H9 (cell line): Measurements from ENCODE around the gene CLK2. TPM values are rescaled to one million over a fixed set of nuclear protein-coding genes. Genes with fewer than 3 reads are reported as not detected.

Source experiments
- DNase-seq: peaks from one replicate; pipeline ENCODE4 v3.0.0-alpha.2; 2017
- H2AFZ ChIP-seq: one replicate; pipeline ENCODE4 v1.6.1; 2013; ENCODE audit warnings: mild to moderate bottlenecking, low read length, control low read depth, moderate library complexity
- H2AK5ac ChIP-seq: 2 replicates; pipeline ENCODE4 v1.6.1; 2013; ENCODE audit warnings: low read length, control low read depth, mixed read lengths; ENCODE audit not compliant: insufficient read length
- H2BK120ac ChIP-seq: one replicate; pipeline ENCODE4 v1.6.1; 2013; ENCODE audit warnings: low read depth, mild to moderate bottlenecking, low read length, control low read depth, inconsistent platforms; ENCODE audit not compliant: poor library complexity, severe bottlenecking
- H2BK12ac ChIP-seq: 2 replicates; pipeline ENCODE4 v1.6.1; 2013; ENCODE audit warnings: low read length, control low read depth, mixed read lengths, low read depth; ENCODE audit not compliant: insufficient read length
- H2BK15ac ChIP-seq: 2 replicates; pipeline ENCODE4 v1.6.1; 2013; ENCODE audit warnings: low read depth, low read length, control low read depth
- H2BK20ac ChIP-seq: one replicate; pipeline ENCODE4 v1.6.1; 2013; ENCODE audit warnings: low read depth, mild to moderate bottlenecking, low read length, control low read depth, inconsistent platforms; ENCODE audit not compliant: poor library complexity, severe bottlenecking
- H2BK5ac ChIP-seq: 2 replicates; pipeline ENCODE4 v1.6.1; 2013; ENCODE audit warnings: low read length, control low read depth, mixed read lengths; ENCODE audit not compliant: insufficient read length
- H3K14ac ChIP-seq: 2 replicates; pipeline ENCODE4 v1.6.1; 2013; ENCODE audit warnings: low read length, control low read depth; ENCODE audit not compliant: insufficient read depth
- H3K18ac ChIP-seq: 2 replicates; pipeline ENCODE4 v1.6.1; 2013; ENCODE audit warnings: low read depth, mild to moderate bottlenecking, mixed read lengths, low read length, control low read depth; ENCODE audit not compliant: insufficient read length
- H3K23ac ChIP-seq: 2 replicates; pipeline ENCODE4 v1.6.1; 2013; ENCODE audit warnings: low read length, control low read depth, mixed read lengths, low read depth; ENCODE audit not compliant: insufficient read length
- H3K23me2 ChIP-seq: 2 replicates; pipeline ENCODE4 v1.6.1; 2013; ENCODE audit warnings: low read depth, mild to moderate bottlenecking, mixed read lengths, low read length, control low read depth; ENCODE audit not compliant: insufficient read length, poor library complexity, severe bottlenecking
- H3K27ac ChIP-seq: 2 replicates; pipeline ENCODE4 v1.5.1; 2013; ENCODE audit warnings: low read length, control low read depth, mixed read lengths, low read depth; ENCODE audit not compliant: insufficient read length
- H3K27me3 ChIP-seq: 2 replicates; pipeline ENCODE4 v1.6.1; 2013; ENCODE audit warnings: low read length, control low read depth, inconsistent platforms; ENCODE audit not compliant: insufficient read depth
- H3K4ac ChIP-seq: 2 replicates; pipeline ENCODE4 v1.6.1; 2013; ENCODE audit warnings: low read depth, mild to moderate bottlenecking, control low read depth, inconsistent platforms, low read length, moderate library complexity
- H3K4me1 ChIP-seq: 2 replicates; pipeline ENCODE4 v1.6.1; 2013; ENCODE audit warnings: low read length, control low read depth, inconsistent platforms; ENCODE audit not compliant: insufficient read depth
- H3K4me2 ChIP-seq: 2 replicates; pipeline ENCODE4 v1.6.1; 2013; ENCODE audit warnings: low read length, control low read depth, mixed read lengths; ENCODE audit not compliant: insufficient read length, insufficient read depth
- H3K56ac ChIP-seq: 2 replicates; pipeline ENCODE4 v1.6.1; 2013; ENCODE audit warnings: low read depth, mild to moderate bottlenecking, mixed read lengths, low read length, control low read depth; ENCODE audit not compliant: insufficient read length
- H3K79me1 ChIP-seq: 2 replicates; pipeline ENCODE4 v1.6.1; 2013; ENCODE audit warnings: low read depth, mild to moderate bottlenecking, moderate library complexity, low read length, control low read depth, inconsistent platforms; ENCODE audit not compliant: insufficient read depth, poor library complexity, severe bottlenecking
- H3K79me2 ChIP-seq: 2 replicates; pipeline ENCODE4 v1.6.1; 2013; ENCODE audit warnings: low read length, control low read depth, inconsistent platforms; ENCODE audit not compliant: insufficient read depth
- H3K9ac ChIP-seq: 2 replicates; pipeline ENCODE4 v1.6.1; 2013; ENCODE audit warnings: low read length, control low read depth, mixed read lengths; ENCODE audit not compliant: insufficient read length; ENCODE audit errors: extremely low read depth
- H3K9me3 ChIP-seq: one replicate; pipeline ENCODE4 v1.6.1; 2013; ENCODE audit warnings: low read depth, low read length, inconsistent platforms; ENCODE audit not compliant: control insufficient read depth
- H3T11ph ChIP-seq: one replicate; pipeline ENCODE4 v1.6.1; 2013; ENCODE audit warnings: mild to moderate bottlenecking, low read length, control low read depth, inconsistent platforms
- H4K20me1 ChIP-seq: one replicate; pipeline ENCODE4 v1.6.1; 2013; ENCODE audit not compliant: control insufficient read depth, insufficient read length, insufficient read depth
- H4K5ac ChIP-seq: 2 replicates; pipeline ENCODE4 v1.6.1; 2013; ENCODE audit warnings: low read depth, mild to moderate bottlenecking, mixed read lengths, low read length, control low read depth; ENCODE audit not compliant: insufficient read length
- H4K8ac ChIP-seq: replicated peaks from 2 replicates; pipeline ENCODE4 v1.6.1; 2013; ENCODE audit warnings: low read length, control low read depth, mixed read lengths, low read depth; ENCODE audit not compliant: insufficient read length
- H4K91ac ChIP-seq: 2 replicates; pipeline ENCODE4 v1.6.1; 2013; ENCODE audit warnings: low read depth, mild to moderate bottlenecking, moderate library complexity, mixed read lengths, low read length, control low read depth; ENCODE audit not compliant: insufficient read length
- H3K27ac Mint-ChIP-seq, 3 experiments: 2 replicates in 2 of 3; 3 replicates in 1 of 3; pipeline ENCODE4 v1.8.0; 2020 to 2021; ENCODE audit warnings: mixed read lengths in 3 of 3, mild to moderate bottlenecking in 1 of 3, moderate library complexity in 1 of 3
- H3K27me3 Mint-ChIP-seq: 2 replicates; pipeline ENCODE4 v1.8.0; 2021; ENCODE audit warnings: low read depth, mild to moderate bottlenecking, moderate library complexity, mixed read lengths
- H3K36me3 Mint-ChIP-seq, 3 experiments: 2 replicates in 2 of 3; 3 replicates in 1 of 3; pipeline ENCODE4 v1.8.0; 2020 to 2021; ENCODE audit warnings: low read depth in 3 of 3, mixed read lengths in 3 of 3; ENCODE audit not compliant: insufficient read depth in 1 of 3
- H3K4me1 Mint-ChIP-seq, 2 experiments: 2 replicates each; pipeline ENCODE4 v1.8.0; 2020; ENCODE audit warnings: mixed read lengths in 2 of 2
- H3K4me3 Mint-ChIP-seq, 2 experiments: 2 replicates in 1 of 2; 3 replicates in 1 of 2; pipeline ENCODE4 v1.8.0; 2020 to 2021; ENCODE audit warnings: mild to moderate bottlenecking in 2 of 2, mixed read lengths in 2 of 2, moderate library complexity in 1 of 2
- H3K9me3 Mint-ChIP-seq, 2 experiments: 2 replicates in 1 of 2; 3 replicates in 1 of 2; pipeline ENCODE4 v1.8.0; 2020; ENCODE audit warnings: mild to moderate bottlenecking in 2 of 2, mixed read lengths in 2 of 2, moderate library complexity in 1 of 2
- WGBS: extraction: QIAGEN DNeasy Blood & Tissue Kit; methylation state at CpG from one replicate; pipeline ENCODE4 v1.1.7; 2013; ENCODE audit warnings: missing lambda C conversion rate, low lambda C conversion rate, mixed read lengths; ENCODE audit not compliant: insufficient read length; ENCODE audit errors: extremely low coverage; 5-methylcytosine and 5-hydroxymethylcytosine counted together
- total RNA-seq: library from RNA; stranded (reverse); gene quantifications from 2 replicates; pipeline ENCODE4 v1.2.1, GENCODE V29; 2021
- TF ChIP-seq, protein P1 (sequence below): fragments of 200-600 bp; sonication (generic); conservative IDR thresholded peaks from 3 replicates; pipeline ENCODE4 v1.8.0; 2021; ENCODE audit warnings: antibody characterized with exemption, mild to moderate bottlenecking

Gene CLK2
- total RNA-seq, 1 experiment from 2014 or later: 77.5 TPM

DNA sequence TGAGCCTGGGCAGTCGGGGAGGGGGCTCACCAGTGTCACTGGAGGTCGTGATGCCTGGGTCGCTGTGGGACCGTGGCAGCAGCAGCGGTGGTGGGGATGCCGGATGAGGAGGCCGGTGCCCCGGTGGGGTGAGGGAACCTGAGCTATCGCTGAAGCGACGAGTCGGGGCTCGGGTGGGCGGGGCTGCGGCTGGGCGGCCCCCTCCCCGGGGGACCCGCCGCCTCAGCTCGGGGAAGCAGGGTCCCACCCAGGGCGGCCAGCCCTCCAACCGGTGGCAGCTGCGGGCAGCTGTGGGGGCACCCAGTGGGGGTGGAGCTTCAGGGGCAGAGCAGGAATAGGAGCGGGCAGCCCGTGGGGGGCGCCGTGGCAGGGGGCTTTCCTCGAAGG is 23.1 kb downstream of the CLK2 start:
- Histone ChIP-seq H3K4ac (no peak overlapping the region), H3K27me3 (no peaks in the 10 kb centered on the region; the same call in 1 of the 2 replicates), H3K9ac (no peak overlapping the region), H3K23me2 (peaks cover 8% of the 10 kb centered on the region), H3K9me3 (no peaks in the 10 kb centered on the region), H2AK5ac (no peak overlapping the region), H2BK12ac (no peak overlapping the region), H4K5ac (no peak overlapping the region), H3K18ac (no peak overlapping the region), H4K91ac (no peak overlapping the region), H3K14ac (no peak overlapping the region), H3K23ac (no peak overlapping the region), H2BK15ac (no peak overlapping the region), H3T11ph (no peak overlapping the region), H3K56ac (no peak overlapping the region), H3K4me2 (peak overlapping the region; percentile 22), H4K8ac (no peak overlapping the region), H2BK20ac (no peak overlapping the region), H2BK120ac (no peak overlapping the region), H2BK5ac (no peak overlapping the region), H3K79me1 (no peaks in the 10 kb centered on the region), H2AFZ (no peak overlapping the region), H3K79me2 (no peaks in the 10 kb centered on the region), H4K20me1 (no peaks in the 10 kb centered on the region), H3K27ac (no peak overlapping the region), H3K4me1 (peaks cover 4% of the 10 kb centered on the region; the same call in 1 of the 2 replicates)
- peaks cover 10 to 33% (median 28%) of the 10 kb centered on the region in 3 experiments for H3K36me3 Mint-ChIP-seq
- H3K4me1 Mint-ChIP-seq: peaks cover 25 to 30% of the 10 kb centered on the region in 2 experiments
- H3K27me3 Mint-ChIP-seq: peaks cover 24% of the 10 kb centered on the region
- no peak overlapping the region; a peak in 1 of 7 replicates for H3K27ac Mint-ChIP-seq
- no peaks in the 10 kb centered on the region for H3K9me3 Mint-ChIP-seq
- TF ChIP-seq, protein P1, sequence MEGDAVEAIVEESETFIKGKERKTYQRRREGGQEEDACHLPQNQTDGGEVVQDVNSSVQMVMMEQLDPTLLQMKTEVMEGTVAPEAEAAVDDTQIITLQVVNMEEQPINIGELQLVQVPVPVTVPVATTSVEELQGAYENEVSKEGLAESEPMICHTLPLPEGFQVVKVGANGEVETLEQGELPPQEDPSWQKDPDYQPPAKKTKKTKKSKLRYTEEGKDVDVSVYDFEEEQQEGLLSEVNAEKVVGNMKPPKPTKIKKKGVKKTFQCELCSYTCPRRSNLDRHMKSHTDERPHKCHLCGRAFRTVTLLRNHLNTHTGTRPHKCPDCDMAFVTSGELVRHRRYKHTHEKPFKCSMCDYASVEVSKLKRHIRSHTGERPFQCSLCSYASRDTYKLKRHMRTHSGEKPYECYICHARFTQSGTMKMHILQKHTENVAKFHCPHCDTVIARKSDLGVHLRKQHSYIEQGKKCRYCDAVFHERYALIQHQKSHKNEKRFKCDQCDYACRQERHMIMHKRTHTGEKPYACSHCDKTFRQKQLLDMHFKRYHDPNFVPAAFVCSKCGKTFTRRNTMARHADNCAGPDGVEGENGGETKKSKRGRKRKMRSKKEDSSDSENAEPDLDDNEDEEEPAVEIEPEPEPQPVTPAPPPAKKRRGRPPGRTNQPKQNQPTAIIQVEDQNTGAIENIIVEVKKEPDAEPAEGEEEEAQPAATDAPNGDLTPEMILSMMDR: no peak
- no peak for DNase-seq
- peak overlapping the region in 1 of 2 experiments; percentile 15; a peak in 1 of 5 replicates for H3K4me3 Mint-ChIP-seq
- no CpG with 5 or more reads among the region's 28 CpGs for WGBS
